Suprapubic skin (tissue), 4 donors: Measurements from ENCODE around the gene ZBTB4.

Experiments
- CTCF ChIP-seq, 2 donors: fragments of 200-600 bp in 1 of 2; fragments of 450-650 bp in 1 of 2; sonication (generic) in 1 of 2; IDR thresholded peaks; one replicate each; pipeline ENCODE4 v1.5.1; 2016 to 2019; ENCODE audit warnings: antibody characterized with exemption in 2 of 2, mild to moderate bottlenecking in 1 of 2, moderate library complexity in 1 of 2
- POLR2A ChIP-seq, 2 donors: fragments of 450-650 bp; IDR thresholded peaks; one replicate each; pipeline ENCODE4 v1.6.1; 2017; ENCODE audit warnings: antibody characterized with exemption in 2 of 2, mild to moderate bottlenecking in 2 of 2, moderate library complexity in 2 of 2
- POLR2AphosphoS5 ChIP-seq, 3 donors: sonication (generic); formaldehyde crosslinking; IDR thresholded peaks; one replicate each; pipeline ENCODE4 v1.6.1; 2017; ENCODE audit warnings: antibody characterized with exemption in 3 of 3

DNA sequence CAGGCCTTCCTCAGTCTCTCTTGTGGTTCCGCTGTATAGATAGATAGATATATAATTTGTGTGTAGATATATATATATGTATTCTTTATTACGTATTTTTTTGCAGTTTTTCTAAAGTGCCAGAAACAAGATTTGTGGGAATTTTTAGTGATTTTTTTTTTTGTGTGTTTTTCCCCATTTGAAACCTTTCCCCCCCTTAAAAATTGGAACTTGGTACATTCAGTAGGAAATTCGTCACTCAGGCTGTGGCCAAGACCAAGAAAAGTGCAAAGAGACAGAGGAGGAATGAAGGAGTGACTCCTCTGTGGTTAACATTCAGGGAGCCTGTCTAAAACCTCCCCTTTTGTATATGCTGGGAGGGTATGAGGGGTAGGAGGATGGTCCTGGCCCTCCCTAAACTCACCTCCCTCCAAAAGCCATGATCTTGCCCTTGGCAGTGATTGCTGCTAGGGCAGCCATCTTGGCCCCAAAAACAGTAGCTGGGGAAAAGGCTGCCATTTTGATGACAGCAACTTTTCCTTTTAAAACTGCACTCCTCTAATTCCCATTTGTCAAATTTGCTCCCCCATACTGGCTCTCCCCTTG is 19.4 kb downstream of the ZBTB4 start:
- TF ChIP-seq CTCF (IDR thresholded peaks at IDR 0.05) (no peak), POLR2A (IDR thresholded peaks at IDR 0.05) (no peak), POLR2AphosphoS5 (IDR thresholded peaks at IDR 0.05) (no peak)
